ENCODE data around the gene MB.

Gene MB

GRCh38 chr22:35567351-35568141, 49.6 kb downstream of the MB start:
- DNase-seq (ENCODE audit: low read depth), result no peak

GRCh38 chr22:35564975-35565867, 51.9 kb downstream of the MB start:
- H3K4me3 ChIP-seq (ENCODE audit: low read length), result no peak overlapping the region
- no peak for DNase-seq (ENCODE audit: low read depth)

More at GRCh38 chr22:35567351-35568141, 49.6 kb downstream of the MB start:
- no peak for TF ChIP-seq CTCF (conservative IDR thresholded peaks at IDR 0.05; ENCODE audit: low read depth, low read length)
- H3K4me3 ChIP-seq (ENCODE audit: low read length), result no peak overlapping the region

GRCh38 chr22:35563211-35563610, 53.9 kb downstream of the MB start:
- no peak overlapping the region for H3K4me3 ChIP-seq (ENCODE audit: low read length)
- no peak for TF ChIP-seq CTCF (conservative IDR thresholded peaks at IDR 0.05; ENCODE audit: low read depth, low read length)
- DNase-seq (ENCODE audit: low read depth), result no peak

More at GRCh38 chr22:35564975-35565867, 51.9 kb downstream of the MB start:
- TF ChIP-seq CTCF (conservative IDR thresholded peaks at IDR 0.05; ENCODE audit: low read depth, low read length), result no peak

GRCh38 chr22:35561796-35562526, 55.2 kb downstream of the MB start:
- TF ChIP-seq CTCF (conservative IDR thresholded peaks at IDR 0.05; ENCODE audit: low read depth, low read length), result no peak
- DNase-seq (ENCODE audit: low read depth), result no peak
- no peak overlapping the region for H3K4me3 ChIP-seq (ENCODE audit: low read length)

- TF ChIP-seq CTCF (conservative IDR thresholded peaks at IDR 0.05; ENCODE audit: low read depth, low read length), result no peak
- DNase-seq (ENCODE audit: low read depth), result no peak
- no peak overlapping the region for H3K4me3 ChIP-seq (ENCODE audit: low read length)
Measured at GRCh38 chr22:35560824-35561223, 56.3 kb downstream of the MB start.

- no peak for DNase-seq (ENCODE audit: low read depth)
- no peak for TF ChIP-seq CTCF (conservative IDR thresholded peaks at IDR 0.05; ENCODE audit: low read depth, low read length)
Measured at GRCh38 chr22:35560366-35560765, 56.8 kb downstream of the MB start.

More at GRCh38 chr22:35560366-35560765, 56.8 kb downstream of the MB start:
- H3K4me3 ChIP-seq (ENCODE audit: low read length), result no peak overlapping the region
